Colon (tissue), 2 donors: Measurements from ENCODE around the gene KCNJ5.

Experiments used
- FAIRE-seq: peaks from 2 replicates; lab custom pipeline; 2012; peaks lifted over from hg19 to GRCh38; lab: Jason Lieb, UNC
- donor health status: control.
- donor health status: control.

Gene KCNJ5

DNA sequence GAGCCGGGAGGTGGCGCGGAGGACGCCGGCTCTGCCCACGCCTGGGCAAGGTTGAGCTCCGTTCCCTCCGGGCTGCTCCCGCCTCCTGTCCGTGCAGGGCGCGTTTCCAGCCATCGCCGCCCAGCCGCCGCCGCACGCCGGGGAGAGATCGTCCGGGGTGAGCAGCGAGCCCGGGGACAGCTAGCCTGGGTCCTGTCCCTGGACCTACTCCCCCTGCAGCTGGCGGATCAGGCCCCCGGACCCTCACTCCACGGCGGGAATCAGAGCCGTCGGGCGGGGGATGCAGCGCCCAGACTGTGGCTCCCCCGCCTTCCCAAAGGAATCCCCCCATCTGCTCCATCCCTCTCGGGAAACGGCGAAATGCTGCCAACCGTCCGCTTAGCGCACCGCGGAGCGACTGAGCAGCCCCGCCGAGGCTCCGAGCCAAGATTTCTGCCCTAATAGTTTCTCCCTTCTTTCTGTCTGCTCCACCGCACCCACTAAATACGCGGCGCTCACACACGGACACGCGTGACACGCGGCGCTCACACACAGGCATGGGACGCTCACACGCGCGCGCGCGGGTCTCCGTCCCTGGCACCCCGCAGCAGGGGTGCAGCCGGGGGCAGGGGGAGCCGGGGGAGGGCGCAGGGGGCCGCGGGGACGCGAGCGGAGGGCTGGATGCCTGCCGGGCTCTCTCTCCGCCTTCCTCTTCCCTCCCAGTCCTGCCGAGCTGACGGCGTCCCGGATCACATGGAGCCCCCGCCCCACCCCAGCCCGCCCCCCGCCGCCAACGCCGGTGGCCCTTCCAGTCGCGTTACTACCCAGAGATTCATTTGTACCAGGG lies at the start of gene KCNJ5:
Gene KCNJ5 (plus strand): TSS at position 814 of the 826 bp plus-strand sequence. CDS start 19,918 bp downstream, outside the sequence.
- no peak for FAIRE-seq

DNA sequence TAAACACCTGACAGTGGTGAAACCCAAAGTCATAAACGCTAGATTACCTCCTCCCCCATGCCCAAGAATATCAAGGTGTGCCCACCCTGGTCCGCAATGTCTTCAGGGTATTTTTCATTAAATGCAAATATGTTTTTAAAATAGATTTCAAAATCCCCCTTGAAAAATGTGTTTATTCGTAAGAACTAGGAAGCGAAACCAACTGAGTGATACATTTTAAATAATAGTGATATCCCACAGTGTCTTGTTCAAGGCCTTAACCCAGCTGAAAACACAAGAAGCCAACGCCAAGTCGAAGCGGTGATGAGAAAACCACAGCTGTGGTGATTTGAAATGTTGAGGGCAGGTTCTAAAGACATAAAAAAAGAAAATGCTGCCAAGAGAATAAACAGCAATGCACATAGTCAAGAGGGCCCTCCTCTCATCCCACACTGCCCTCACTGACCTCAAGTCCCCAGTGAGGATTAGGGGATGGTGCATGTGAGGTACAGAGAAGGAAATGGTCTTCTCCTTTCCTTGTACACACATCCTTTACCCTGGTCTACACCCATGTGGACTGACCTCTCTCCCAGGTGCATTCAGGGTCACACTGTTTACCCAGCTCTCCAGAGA lies 49.6 kb upstream of the KCNJ5 start:
- no peak for FAIRE-seq

DNA sequence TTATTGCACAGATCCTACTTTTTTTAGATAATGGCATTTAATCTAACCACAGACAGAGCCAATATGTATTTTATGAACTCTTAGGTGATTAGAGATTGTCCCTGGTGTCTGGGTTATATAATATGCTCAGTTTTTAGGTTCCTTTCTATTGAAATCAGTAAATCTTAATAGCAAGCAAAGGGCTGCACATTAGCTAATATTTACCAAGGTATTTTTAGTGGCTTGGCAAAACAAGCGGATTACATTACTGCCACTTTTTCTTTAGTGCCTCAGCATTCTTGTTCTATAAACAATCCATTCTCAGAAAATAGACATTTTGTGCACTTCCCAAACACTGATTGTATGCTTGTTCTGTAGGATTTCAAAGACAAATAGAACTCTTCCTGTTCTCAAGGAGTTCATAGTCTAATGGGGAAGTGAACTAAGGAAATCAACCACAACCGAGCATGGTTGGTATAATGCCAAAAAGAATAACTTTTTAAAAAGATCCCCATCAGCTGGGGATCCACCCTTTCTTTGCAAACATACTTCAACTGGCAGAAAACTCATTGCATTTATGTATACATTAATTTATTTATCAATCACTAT lies 47.9 kb upstream of the KCNJ5 start:
- no peak for FAIRE-seq

DNA sequence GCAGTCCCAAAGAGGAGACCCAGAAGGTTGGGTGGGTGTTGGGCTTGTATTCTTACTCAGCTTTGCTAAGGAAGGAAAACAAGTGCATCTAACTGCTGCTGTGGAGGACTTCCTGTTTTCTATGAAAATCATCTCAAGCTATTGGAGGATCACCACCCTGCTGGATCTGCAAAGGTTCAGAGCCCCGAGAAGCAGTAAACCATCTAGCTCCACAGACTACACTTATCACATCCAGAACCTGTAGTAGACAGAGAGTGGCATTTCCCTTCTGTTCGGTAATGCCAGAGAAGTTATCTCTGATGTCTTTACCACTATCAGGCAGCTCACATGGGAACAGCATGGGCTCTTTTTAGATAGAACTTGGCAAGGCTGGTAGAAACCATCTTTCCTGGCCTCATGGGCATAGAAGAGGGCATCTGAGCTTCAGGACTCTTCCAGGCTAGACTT lies 45.8 kb upstream of the KCNJ5 start:
- no peak for FAIRE-seq

DNA sequence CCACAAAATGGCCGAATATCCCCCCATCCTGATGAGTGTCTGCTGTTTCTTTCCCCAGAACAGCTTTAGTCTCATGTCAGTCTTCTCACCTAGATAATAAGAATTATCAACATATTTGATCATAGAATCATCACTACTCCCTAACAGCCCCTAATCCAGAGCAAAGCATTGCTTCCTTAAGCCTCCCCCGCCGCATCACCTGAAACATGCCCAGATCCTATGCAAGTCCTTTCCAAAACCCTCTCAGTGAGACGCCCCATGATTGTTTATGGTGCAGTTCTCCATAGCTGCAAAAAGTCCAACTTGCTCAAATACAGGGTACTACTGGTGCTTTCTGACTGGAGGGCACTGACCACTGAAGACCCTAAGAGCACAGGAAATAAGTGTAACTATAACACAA lies 44.2 kb upstream of the KCNJ5 start:
- no peak for FAIRE-seq

DNA sequence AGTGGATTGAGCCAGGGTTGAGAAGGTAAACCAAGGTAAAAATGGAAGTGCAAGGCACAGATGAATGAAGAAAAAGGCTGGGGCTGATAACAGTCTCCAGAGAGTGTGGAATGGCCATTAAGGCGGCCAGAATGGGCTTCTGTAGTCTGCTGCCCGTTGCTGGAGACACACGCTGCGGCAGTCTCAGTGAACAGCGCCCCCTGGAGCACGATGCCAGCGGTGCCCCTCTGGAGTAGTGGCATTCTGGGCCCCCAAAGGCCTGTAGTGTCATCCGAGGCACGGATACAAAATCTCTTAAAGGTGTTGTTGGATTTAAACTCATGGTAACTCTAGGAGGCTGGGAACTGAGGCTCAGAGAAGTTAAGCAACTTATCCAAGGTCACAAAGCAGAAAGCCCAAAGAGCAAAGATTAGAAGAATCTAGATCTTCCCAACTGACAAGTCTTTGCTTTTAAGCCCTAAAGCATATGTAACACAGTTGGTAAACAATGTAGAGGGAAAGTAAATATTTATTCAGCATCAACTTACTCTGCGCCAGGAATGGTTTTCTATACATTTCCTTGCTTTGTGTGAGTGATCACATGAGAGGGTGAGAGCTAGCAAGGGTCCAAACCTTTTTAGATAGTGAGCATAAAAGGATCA lies 42.2 kb upstream of the KCNJ5 start:
- FAIRE-seq = no peak

DNA sequence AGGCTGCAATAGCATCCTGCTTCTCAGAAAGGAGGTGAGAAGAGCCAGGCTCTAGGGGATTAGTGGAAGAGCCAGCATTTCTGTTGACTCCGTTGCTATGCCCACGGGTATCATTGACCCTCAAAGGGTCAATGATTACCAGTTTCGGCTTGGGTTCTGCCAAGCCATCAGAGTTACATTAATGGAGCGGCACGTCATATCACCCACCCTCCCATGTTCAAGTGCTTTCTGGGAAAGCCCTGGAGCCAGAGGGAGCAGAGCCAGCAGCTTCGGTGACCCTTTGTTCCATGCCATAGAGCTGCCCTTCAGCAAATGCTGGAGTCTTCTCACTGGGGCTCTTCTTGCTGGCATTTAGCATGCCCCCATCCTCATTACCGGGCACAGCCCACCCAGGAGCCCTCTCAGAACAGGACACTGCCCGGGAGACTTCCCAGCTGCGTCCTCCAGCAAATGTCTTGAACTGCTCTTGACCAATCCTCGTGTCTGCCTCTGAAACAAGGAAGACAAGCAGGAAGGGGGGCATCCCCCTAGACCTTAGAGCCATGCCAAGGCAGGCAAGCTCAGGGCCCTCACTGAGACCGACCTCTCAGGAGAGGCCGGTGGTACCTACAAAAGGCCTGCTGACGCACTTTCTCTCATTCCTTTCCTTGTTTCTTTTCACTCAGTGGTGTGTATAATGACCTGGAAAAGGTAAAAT lies 38.7 kb upstream of the KCNJ5 start:
- no peak for FAIRE-seq

DNA sequence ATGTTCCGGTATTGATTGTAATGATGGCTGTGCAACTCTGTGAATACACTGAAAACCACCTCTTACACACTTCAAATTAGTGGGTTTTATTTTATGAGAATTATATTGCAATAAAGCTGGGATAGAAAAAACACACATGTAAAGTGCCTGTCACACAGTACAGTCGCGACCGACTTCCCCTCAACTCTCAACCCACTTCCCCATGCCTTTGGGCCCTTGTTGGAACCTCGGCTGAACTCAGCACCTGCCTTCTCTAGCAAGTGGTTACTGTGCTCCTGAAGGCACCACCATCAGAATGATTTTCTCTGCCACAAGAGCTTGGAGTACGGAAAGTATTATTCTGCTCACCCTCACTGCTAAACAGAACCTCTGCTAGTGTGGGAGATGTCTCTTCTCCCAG lies 37.6 kb upstream of the KCNJ5 start:
- no peak for FAIRE-seq

DNA sequence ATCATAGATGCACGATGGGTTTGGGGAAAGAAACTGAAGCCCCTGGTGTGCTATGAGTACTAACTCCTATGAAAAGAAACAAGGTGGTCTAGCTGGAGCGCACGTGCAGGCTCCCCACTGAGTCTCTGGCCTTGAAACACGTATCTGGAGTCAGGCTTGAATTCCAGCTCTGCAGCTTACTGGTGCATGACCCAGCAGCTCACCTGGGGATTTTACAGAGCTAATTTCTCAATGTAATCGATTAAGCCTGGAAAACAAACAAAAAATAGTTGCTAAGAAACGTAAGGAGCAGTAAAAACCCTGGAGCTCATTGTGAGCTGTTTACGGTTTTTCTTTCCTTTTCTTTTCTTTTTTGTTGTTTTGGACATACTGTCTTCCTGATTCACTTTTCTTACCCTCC lies 36.3 kb upstream of the KCNJ5 start:
- FAIRE-seq = no peak

DNA sequence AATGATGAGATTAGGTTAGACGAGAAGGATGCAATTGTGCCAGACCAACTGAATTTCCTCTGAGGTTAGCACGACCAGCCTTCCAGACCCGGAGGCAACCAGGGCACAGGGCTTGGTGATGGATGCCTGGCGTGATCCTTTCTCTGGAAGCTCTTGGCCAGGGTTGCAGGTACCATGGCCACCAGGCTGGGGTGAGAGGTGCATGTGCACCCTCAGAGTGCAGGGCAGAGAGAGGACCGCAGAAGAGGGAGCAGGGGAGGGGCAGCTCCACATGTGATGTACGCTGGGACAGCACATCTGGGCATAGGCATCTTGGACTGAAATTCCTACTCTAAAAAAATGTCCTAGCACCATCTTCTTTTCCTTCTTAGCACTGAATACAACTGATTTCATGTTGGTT lies 34.9 kb upstream of the KCNJ5 start:
- FAIRE-seq = no peak

DNA sequence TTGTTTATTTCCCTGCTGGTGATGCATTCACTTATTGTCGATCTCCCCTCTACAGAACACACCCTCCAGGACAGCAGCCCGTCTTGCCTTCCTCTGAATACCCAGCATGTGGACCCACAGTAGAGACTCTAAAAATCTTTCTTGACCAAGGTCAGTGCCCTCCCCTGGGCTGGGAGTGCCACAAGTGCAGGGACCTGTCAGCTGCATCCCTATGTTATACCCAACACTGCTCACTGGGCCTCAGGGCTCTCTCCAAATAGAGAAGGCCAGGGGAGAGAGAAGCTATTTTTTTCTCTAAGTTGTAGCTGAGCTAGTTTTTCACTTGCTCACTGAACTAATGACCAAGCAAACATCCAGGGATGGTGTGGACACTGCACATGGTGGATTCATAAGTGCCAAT lies 33.8 kb upstream of the KCNJ5 start:
- FAIRE-seq = no peak

DNA sequence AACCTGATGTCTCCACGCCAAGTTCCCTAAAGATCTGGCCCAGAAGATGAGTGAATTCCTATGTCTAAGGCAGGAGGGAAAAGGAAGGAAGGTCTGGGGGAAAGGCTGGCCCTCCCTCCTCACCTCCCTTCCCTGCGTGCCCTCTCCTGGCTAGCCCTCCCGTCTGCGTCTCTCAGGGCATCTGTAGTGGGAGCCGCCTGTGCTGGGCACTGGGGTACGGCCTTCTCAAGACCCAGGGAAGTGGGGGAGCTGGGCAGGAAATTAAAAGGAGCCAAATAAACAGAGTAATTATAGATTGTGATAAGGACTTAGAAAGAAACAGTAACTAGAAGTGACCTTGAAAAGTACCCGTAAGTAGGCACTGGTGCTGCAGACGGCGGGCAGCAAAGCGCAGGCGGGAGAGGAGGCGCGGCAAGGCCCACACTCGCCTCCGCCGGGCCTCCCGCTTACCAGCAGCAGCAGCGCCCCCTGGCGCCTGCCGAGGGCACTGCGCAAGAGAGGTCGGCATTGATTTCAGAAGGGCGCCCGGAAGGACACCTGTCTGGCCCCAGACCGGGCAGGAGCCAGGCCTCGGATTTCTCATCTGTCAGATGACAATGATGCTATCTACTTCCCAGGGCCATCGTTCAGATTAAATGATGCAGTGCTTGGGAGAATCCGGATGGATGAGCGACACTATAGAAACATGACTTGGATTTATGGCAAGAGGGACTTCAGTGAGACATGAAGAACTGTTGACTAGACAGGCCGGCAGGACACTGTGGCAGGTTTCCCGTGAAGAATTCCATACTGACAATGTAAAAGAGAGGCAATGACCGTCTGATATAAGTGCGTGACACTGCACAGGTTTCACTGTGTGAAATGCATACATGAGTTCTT lies 31.4 kb upstream of the KCNJ5 start:
- FAIRE-seq = no peak

DNA sequence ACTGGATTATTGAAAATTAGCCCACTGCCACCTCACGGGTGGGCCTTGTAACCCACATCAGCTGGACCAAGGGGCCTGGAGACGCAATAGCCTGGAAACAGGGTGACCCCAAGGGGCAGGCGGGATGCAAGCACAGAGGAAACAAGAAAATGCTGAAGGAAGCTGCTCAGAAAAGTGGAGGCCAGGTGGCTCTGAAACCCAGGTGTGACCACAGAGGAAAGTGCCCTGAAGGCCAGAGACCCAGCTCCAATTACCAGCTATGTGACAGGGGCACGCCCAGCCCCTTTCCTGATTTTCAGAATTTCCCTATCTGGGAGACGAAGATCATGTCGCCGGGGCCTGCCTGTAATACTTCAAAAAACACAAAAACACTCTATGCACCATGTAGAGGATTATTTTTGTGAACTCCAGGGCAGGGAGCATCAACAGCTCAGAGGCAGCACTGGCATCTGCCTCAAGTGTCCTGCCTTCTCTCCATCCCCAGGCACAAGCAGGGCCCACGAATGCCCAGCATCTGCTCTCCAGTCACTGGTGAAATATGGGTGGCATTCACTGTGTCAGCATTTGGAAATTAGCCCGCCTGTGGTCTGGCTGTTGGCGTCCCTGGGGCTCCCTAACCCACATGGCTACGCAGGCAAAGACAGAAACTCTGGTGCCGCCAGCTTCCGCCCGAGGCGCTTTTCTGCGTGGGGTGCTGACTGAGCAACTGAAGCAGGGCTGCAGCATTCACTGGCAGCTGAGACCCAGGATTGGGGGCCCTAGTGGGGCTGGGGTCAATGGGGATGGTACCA lies 30.4 kb upstream of the KCNJ5 start:
- no peak for FAIRE-seq

DNA sequence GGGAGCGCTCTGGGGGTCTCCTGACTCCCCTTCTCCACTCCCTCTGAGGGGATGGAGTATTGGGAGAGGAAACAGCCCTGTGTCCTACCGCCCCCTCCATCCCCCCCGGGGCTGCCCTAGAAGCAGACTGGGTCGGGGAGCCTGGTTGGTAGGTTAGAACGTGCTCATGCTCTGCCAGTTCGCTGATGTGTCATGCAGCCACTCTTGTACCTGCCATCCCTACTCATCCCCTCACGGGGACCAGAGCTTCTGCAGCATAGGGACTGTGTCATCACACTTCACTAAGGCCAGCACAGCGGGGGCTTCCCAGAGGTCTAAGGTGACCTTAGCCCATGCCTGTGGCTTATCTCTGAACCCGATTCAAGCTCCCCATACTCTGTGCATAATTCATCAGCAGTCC lies 28.8 kb upstream of the KCNJ5 start:
- no peak for FAIRE-seq

DNA sequence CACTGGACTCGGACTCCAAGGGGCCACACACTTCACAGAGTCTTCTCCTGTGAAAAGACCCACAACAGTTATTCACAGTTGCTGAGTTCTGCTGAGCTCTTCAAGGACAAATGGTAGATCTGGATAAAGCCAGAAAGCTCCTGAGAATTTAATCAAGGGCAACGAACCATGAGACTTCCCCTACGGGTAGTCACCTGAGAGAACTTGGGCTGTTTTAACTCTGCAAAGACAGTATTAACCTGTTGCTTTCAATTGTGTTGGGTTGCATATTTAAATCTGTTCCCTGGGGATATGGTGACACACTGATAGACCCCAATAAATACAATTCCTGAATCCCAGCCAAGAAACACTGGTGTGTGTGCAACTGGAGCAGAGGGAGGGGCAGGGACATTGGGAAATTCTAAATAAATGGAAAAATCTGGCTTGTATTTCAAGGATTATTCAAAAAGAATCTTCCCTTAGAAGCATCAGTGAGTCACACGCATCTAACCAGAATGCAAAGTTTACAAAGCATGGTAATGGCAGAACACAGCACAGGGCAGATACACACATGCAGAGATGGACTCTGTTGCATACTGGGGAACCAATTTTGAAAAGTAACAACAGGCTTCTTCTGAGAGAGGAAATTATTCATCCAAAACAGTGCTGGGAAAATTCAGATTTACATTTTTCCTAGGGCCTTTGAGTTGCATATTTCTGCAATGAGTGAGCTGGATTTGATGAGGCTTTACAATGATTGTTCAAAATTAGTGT lies 28.1 kb upstream of the KCNJ5 start:
- FAIRE-seq = no peak

DNA sequence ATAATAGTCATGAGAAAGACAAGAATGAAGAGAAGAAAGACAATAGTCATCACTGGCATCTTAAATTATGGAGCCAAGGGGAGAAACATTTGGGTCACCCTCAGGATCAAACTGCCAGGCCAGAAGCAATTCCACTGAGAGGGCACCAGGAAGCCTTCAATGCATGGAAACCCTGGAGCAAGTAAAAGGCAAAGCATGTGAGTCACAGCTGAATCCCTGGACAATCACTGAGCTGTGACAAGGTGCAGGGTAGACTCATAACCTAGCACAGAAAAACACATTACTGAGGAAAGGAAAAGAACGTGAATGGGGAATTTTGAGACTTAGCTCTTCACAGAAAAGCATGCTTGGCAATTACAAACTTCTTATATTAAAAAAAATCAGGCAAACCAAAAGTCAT lies 25.7 kb upstream of the KCNJ5 start:
- FAIRE-seq = no peak

DNA sequence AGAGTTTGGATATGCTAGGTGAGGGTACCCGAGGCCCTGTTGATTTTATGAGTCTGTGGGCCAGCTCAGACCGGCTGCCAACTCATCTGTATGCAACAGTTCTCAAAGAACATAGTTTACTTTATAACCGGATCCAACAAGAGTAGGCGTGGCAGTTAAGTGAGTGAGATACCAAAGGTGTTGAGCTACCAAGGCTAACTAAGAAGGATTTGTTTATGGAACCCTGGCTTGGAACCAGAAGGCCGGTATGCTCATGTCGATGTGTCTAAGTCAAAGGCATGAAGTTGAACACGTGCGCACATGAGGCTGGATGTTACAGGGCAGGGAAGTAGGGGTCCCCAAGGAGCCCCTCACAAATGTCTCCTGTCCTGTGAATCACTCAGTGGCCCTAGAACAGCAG lies 23.9 kb upstream of the KCNJ5 start, which contains the start of gene KCNJ1:
Gene KCNJ1 (minus strand): TSS at position 20 of the 400 bp plus-strand sequence. CDS start 27,053 bp downstream, outside the sequence.
- FAIRE-seq = no peak

DNA sequence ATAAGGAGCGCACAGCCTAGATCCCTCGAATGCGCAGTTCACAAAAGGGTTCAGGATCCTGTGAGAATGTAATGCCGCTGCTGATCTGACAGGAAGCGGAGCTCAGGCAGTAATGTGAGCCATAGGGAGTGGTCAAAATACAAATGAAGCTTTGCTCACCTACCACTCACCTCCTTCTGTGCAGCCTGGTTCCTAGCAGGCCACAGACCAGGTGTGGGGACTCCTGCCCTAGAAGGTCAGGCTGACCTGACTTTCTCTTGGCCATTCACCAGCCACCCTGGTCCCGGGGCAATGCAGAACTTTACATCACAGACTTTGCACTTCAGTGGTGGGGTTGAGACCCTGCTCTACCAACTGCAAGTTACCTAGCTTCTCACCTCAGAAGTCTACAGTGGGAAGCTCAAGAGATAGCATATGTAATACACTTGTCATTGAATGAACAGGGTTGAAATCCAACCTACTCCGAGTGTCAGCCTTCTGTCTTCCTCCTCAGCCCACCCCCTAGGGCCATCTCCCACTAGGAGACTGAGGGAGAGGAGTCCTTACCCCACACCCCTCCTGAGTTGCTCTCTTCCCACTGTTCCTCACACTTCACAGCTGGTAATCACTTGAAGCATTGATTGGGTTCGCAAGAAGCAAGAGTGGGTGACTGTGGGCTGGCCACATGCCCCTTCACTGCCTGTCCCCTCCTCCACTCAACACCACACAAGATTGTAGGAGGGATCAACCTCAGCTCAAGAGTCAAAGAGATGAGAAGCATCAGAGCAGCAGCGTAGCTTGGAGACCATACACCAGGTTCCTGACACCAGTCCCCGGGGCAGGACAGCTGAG lies 22.1 kb upstream of the KCNJ5 start:
- FAIRE-seq = no peak

DNA sequence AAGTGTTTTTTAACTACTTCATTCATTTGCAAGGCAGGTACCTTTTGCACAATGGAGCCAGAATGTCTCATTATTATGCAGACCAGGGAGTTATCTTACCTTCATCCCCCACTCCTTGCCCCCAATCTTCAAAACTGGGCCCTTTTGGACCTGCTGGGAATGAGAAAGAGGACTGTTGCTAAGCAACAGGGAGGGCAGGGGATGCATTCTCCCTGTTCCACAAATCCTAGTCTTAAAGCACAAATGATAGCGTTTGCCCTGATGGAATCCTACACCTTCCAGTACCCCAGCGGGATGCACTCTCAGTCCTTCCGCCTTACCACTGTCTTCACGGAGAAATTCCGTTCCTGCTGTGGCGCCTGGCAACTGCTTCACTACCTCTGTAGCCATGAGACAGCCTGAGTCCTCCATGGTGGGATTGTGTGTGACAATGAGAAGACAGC lies 20.0 kb upstream of the KCNJ5 start:
- no peak for FAIRE-seq
